Right lobe of liver (tissue), 6 donors: Measurements from ENCODE around the gene HDAC1. TPM values are rescaled to one million over a fixed set of nuclear protein-coding genes. Genes with fewer than 3 reads are reported as not detected.

Experiments used
- ATAC-seq, 4 donors: fragments of 200-7000 bp; cut with Tn5 transposase; one replicate each; pipeline ENCODE4 v1.9.1; 2020; ENCODE audit warnings: mild to moderate bottlenecking in 4 of 4, moderate library complexity in 4 of 4
- DNase-seq, 3 donors: peaks; one replicate each; pipeline ENCODE4 v3.0.0-alpha.2; 2020
- H3K27ac ChIP-seq, 3 donors: fragments of 200-600 bp; one replicate each; pipeline ENCODE4 v1.8.0; 2022
- H3K27me3 ChIP-seq, 2 donors: fragments of 200-600 bp; one replicate each; pipeline ENCODE4 v1.8.0; 2022
- H3K36me3 ChIP-seq, 4 donors: fragments of 200-600 bp; sonication (generic) in 1 of 4; one replicate each; pipeline versions ENCODE4 v1.5.1 to v1.8.0; 2017 to 2022; ENCODE audit warnings: control low read depth in 1 of 4
- H3K4me1 ChIP-seq, 4 donors: fragments of 200-600 bp; sonication (generic) in 1 of 4; one replicate each; pipeline versions ENCODE4 v1.5.1 to v1.8.0; 2017 to 2022; ENCODE audit warnings: control low read depth in 1 of 4
- H3K4me3 ChIP-seq, 3 donors: fragments of 200-600 bp; one replicate each; pipeline ENCODE4 v1.8.0; 2022
- H3K9me3 ChIP-seq, 4 donors: fragments of 200-600 bp; sonication (generic) in 1 of 4; one replicate each; pipeline versions ENCODE4 v1.5.1 to v1.8.0; 2017 to 2022; ENCODE audit warnings: control low read depth in 1 of 4
- CTCF ChIP-seq, 4 donors: fragments of 200-600 bp in 3 of 4; fragments of 450-650 bp in 1 of 4; IDR thresholded peaks; one replicate each; pipeline versions ENCODE4 v1.5.1 to v1.8.0; 2016 to 2022; ENCODE audit warnings: antibody characterized with exemption in 4 of 4, mild to moderate bottlenecking in 2 of 4
- POLR2A ChIP-seq: fragments of 450-650 bp; IDR thresholded peaks from one replicate; pipeline ENCODE4 v1.6.1; 2017; ENCODE audit warnings: antibody characterized with exemption, mild to moderate bottlenecking
- WGBS: methylation state at CpG from one replicate; pipeline ENCODE4 v1.1.6; 2018; ENCODE audit warnings: low coverage, low lambda C conversion rate; ENCODE audit not compliant: insufficient coverage; ENCODE audit errors: missing lambda C conversion rate; 5-methylcytosine and 5-hydroxymethylcytosine counted together
- intact Hi-C, 2 donors: fragments of 100-400 bp; cut with DNase I; formaldehyde crosslinking; loops; one replicate each; pipeline versions ENCODE4 v1.11.2 to v1.14.1; 2022
- total RNA-seq, 6 experiments: library from RNA; depleted of rRNA in 2 of 6; stranded (reverse); fragments of >200 nt in 2 of 6; fragmentation: NEBNext Ultra II Directional in 3 of 6; extraction: Animal tissue kit (Norgen Biotek cat#: 25700) in 3 of 6; gene quantifications; one replicate each; pipeline versions ENCODE4 v1.1.0 to v1.2.4, GENCODE V29; 2016 to 2023
- donor health status: DM: no; HTN: yes; CAD: no.
- donor health status: DM: no; HTN: no; CAD: no.
- donor health status: DM: no; HTN: no; CAD: no.
- donor health status: DM: no; HTN: yes; CAD: no.
- donor health status: DM: no; HTN: yes; CAD: no.

HDAC1 gene
- total RNA-seq, 6 experiments from 2014 or later: 24.0 to 40.6 (median 32.4) TPM

- TF ChIP-seq POLR2A (no peak), CTCF (IDR thresholded peaks at IDR 0.05) (no peak)
- intact Hi-C loops: loop anchor here in 1 of 2 donors (10.0 kb wide), 1 partner anchor 75 kb away; no protein-coding TSS in a partner anchor
- no peak overlapping the region for H3K4me3 ChIP-seq
- DNase-seq (peak in 1 of 3 donors; percentile 61), ATAC-seq (peak; percentile 88 to 97 (median 94))
- H3K27me3 ChIP-seq: no peaks in the 10 kb centered on the region
- H3K4me1 ChIP-seq: peaks cover 0 to 43% (median 18%) of the 10 kb centered on the region in 4 donors
- H3K36me3 ChIP-seq: peaks cover 0 to 8% (median 2%) of the 10 kb centered on the region in 4 donors
- no peaks in the 10 kb centered on the region for H3K9me3 ChIP-seq
- WGBS: 31% methylated on average over 1 of the region's 1 CpG
- H3K27ac ChIP-seq: peak overlapping the region in 2 of 3 donors; percentile 37 to 75
Measured at GRCh38 chr1:32309960-32310359, 18.1 kb downstream of the HDAC1 start.

GRCh38 chr1:32311709-32312393 lies 20.0 kb downstream of the HDAC1 start:
- no peak for ATAC-seq
- H3K4me1 ChIP-seq: peaks cover 0 to 43% (median 18%) of the 10 kb centered on the region in 4 donors

GRCh38 chr1:32316903-32317277 lies 25.0 kb downstream of the HDAC1 start:
- Histone ChIP-seq H3K4me3 (no peak overlapping the region), H3K27me3 (no peaks in the 10 kb centered on the region), H3K4me1 (peaks cover 0 to 18% (median 9%) of the 10 kb centered on the region in 4 donors), H3K9me3 (no peaks in the 10 kb centered on the region), H3K27ac (no peak overlapping the region), H3K36me3 (peaks cover 0 to 30% (median 2%) of the 10 kb centered on the region in 4 donors)
- intact Hi-C loops: no loop called here
- WGBS: 57% methylated on average over 3 of the region's 3 CpGs
- DNase-seq: no peak
- no peak for ATAC-seq
- no peak for TF ChIP-seq POLR2A
- no peak for TF ChIP-seq CTCF (IDR thresholded peaks at IDR 0.05)

More at GRCh38 chr1:32311709-32312393, 20.0 kb downstream of the HDAC1 start:
- Histone ChIP-seq H3K36me3 (peaks cover 0 to 4% (median 0%) of the 10 kb centered on the region in 4 donors), H3K27me3 (no peaks in the 10 kb centered on the region), H3K4me3 (no peak overlapping the region), H3K27ac (peak overlapping the region in 1 of 3 donors; percentile 75), H3K9me3 (no peaks in the 10 kb centered on the region)
- no peak for TF ChIP-seq CTCF (IDR thresholded peaks at IDR 0.05)
- TF ChIP-seq POLR2A: no peak
- no peak for DNase-seq
- 14% methylated on average over 2 of the region's 2 CpGs for WGBS
- intact Hi-C loops: no loop called here

GRCh38 chr1:32318127-32318869 lies 26.4 kb downstream of the HDAC1 start:
- TF ChIP-seq CTCF (IDR thresholded peaks at IDR 0.05) (no peak), POLR2A (no peak)
- WGBS: 89% methylated on average over 8 of the region's 10 CpGs
- intact Hi-C loops: no loop called here
- peaks cover 0 to 30% (median 2%) of the 10 kb centered on the region in 4 donors for H3K36me3 ChIP-seq
- ATAC-seq (no peak), DNase-seq (no peak)
- H3K4me3 ChIP-seq: no peak overlapping the region
- no peaks in the 10 kb centered on the region for H3K9me3 ChIP-seq
- H3K27me3 ChIP-seq: no peaks in the 10 kb centered on the region
- H3K4me1 ChIP-seq: peaks cover 0 to 28% (median 12%) of the 10 kb centered on the region in 4 donors
- H3K27ac ChIP-seq: no peak overlapping the region
